ENCODE measurements around the gene ZIK1. TPM values are rescaled to one million over a fixed set of nuclear protein-coding genes. Genes with fewer than 3 reads are reported as not detected.
A peak's percentile ranks its signal among the peaks of the same experiment; 100 is the strongest.

Gene ZIK1
- total and polyA plus RNA-seq, 9 of the 15 experiments (the other 6 are each of a cell fraction or from before 2014, with no cell fraction given), result 0.03 to 0.42 (median 0.15) TPM; not detected in 1

GRCh38 chr19:57599761-57600383, 15.9 kb downstream of the ZIK1 start, which contains the start of gene ZNF530:
TSS of gene ZNF530 (plus strand) at chr19:57599885. CDS start at chr19:57604346, 4,461 bp downstream.
- intact Hi-C loops (cut with micrococcal nuclease) (no loop called here), in situ Hi-C loops (cut with MboI) (no loop called here)
- Histone ChIP-seq H3K27me3 (ENCODE audit: control insufficient read depth in 2 of 2, insufficient read depth in 2 of 2, low read length in 2 of 2) (no peaks in the 10 kb centered on the region), H4K20me1 (replicated peaks; ENCODE audit: control insufficient read depth, insufficient read depth, low read length) (no peaks in the 10 kb centered on the region), H3K9me3 (replicated peaks; ENCODE audit: control insufficient read depth, insufficient read depth, low read depth, low read length) (no peaks in the 10 kb centered on the region; the same call in none of the 2 replicates), H3K36me3 (ENCODE audit: control insufficient read depth, insufficient read depth, low read length) (peaks cover 4% of the 10 kb centered on the region; the same call in 2 of the 3 replicates), H3K4me3 (peak within 1 kb of the TSS; percentile 74), H2AFZ (ENCODE audit: low read depth, low read length) (peak within 1 kb of the TSS; percentile 88), H3K4me2 (ENCODE audit: insufficient read depth, low read length) (peak within 1 kb of the TSS; percentile 85), H3K9me1 (ENCODE audit: control insufficient read depth, insufficient read depth, low read length) (no peaks in the 10 kb centered on the region), H3K79me2 (ENCODE audit: control insufficient read depth, insufficient read depth, low read length) (peaks cover 3% of the 10 kb centered on the region; the same call in 2 of the 3 replicates), H3K27ac (ENCODE audit: extremely low read depth, low read depth, low read length) (no peak within 1 kb of the TSS; the same call in 2 of the 3 replicates), H3K4me1 (replicated peaks in 1 of 2; ENCODE audit: control insufficient read depth in 2 of 2, insufficient read depth in 2 of 2, low read length in 2 of 2) (peaks cover 0 to 10% of the 10 kb centered on the region in 2 experiments; a peak in 3 of 5 replicates), H3K9ac (ENCODE audit: insufficient read depth in 1 of 2, low read depth in 2 of 2, low read length in 2 of 2) (peak within 1 kb of the TSS; percentile 54 to 89; a peak in 3 of 4 replicates)
- 3% methylated on average over 35 of the region's 53 CpGs for WGBS (ENCODE audit: insufficient coverage, low coverage, missing lambda C conversion rate)
- CTCF ChIA-PET (ENCODE audit: low intra/inter-chr PET ratio), result no interaction called here
- BruUV-seq (replicated peaks), result no TSS peak
- POLR2A ChIA-PET, result interaction anchor here (0.6 kb wide), 1 partner anchor 96 kb away, joined by 3 read pairs; no protein-coding TSS in a partner anchor
- peak; percentile 89 to 94 (median 92) for DNase-seq (ENCODE audit: extremely low read depth in 1 of 4, low spot score in 3 of 4)
- FAIRE-seq, result peak; percentile 98
- peak; percentile 100 for ATAC-seq
- TF ChIP-seq ZNF79 (CRISPR knock-in tag; IDR thresholded peaks at IDR 0.05; ENCODE audit: low read depth) (no peak), DMBX1 (CRISPR knock-in tag; IDR thresholded peaks at IDR 0.05; ENCODE audit: borderline replicate concordance) (no peak), RBM34 (IDR thresholded peaks at IDR 0.05; ENCODE audit: borderline replicate concordance, insufficient read depth, low read length) (no peak), ZNF347 (CRISPR knock-in tag; IDR thresholded peaks at IDR 0.05; ENCODE audit: low read depth) (no peak), KDM4B (IDR thresholded peaks at IDR 0.05; ENCODE audit: borderline replicate concordance in 2 of 2, low read depth in 1 of 2) (peak in 1 of 2 experiments; percentile 44; a peak in 1 of 4 replicates), ELK1 (CRISPR knock-in tag; IDR thresholded peaks at IDR 0.05) (no peak), GTF2A2 (tag; IDR thresholded peaks at IDR 0.05) (no peak), CBX3 (IDR thresholded peaks at IDR 0.05; ENCODE audit: borderline replicate concordance in 1 of 2, low read length in 2 of 2) (no peak), BCL6 (CRISPR knock-in tag; IDR thresholded peaks at IDR 0.05) (no peak), RFX5 (IDR thresholded peaks at IDR 0.05; ENCODE audit: low read depth, low read length) (no peak), PHB (CRISPR knock-in tag; IDR thresholded peaks at IDR 0.05) (no peak), MTA2 (IDR thresholded peaks at IDR 0.05; ENCODE audit: low read depth) (no peak), HOXB6 (CRISPR knock-in tag; IDR thresholded peaks at IDR 0.05; ENCODE audit: borderline replicate concordance) (no peak), CBFB (CRISPR knock-in tag; IDR thresholded peaks at IDR 0.05) (no peak), POLR3G (IDR thresholded peaks at IDR 0.05; ENCODE audit: extremely low read depth, insufficient read length, insufficient replicate concordance) (no peak), ZNF785 (CRISPR knock-in tag; IDR thresholded peaks at IDR 0.05) (no peak)
- TF ChIP-seq, protein P1, sequence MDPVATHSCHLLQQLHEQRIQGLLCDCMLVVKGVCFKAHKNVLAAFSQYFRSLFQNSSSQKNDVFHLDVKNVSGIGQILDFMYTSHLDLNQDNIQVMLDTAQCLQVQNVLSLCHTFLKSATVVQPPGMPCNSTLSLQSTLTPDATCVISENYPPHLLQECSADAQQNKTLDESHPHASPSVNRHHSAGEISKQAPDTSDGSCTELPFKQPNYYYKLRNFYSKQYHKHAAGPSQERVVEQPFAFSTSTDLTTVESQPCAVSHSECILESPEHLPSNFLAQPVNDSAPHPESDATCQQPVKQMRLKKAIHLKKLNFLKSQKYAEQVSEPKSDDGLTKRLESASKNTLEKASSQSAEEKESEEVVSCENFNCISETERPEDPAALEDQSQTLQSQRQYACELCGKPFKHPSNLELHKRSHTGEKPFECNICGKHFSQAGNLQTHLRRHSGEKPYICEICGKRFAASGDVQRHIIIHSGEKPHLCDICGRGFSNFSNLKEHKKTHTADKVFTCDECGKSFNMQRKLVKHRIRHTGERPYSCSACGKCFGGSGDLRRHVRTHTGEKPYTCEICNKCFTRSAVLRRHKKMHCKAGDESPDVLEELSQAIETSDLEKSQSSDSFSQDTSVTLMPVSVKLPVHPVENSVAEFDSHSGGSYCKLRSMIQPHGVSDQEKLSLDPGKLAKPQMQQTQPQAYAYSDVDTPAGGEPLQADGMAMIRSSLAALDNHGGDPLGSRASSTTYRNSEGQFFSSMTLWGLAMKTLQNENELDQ (CRISPR knock-in tag; IDR thresholded peaks at IDR 0.05; ENCODE audit: borderline replicate concordance), result no peak
- TF ChIP-seq, protein P2, sequence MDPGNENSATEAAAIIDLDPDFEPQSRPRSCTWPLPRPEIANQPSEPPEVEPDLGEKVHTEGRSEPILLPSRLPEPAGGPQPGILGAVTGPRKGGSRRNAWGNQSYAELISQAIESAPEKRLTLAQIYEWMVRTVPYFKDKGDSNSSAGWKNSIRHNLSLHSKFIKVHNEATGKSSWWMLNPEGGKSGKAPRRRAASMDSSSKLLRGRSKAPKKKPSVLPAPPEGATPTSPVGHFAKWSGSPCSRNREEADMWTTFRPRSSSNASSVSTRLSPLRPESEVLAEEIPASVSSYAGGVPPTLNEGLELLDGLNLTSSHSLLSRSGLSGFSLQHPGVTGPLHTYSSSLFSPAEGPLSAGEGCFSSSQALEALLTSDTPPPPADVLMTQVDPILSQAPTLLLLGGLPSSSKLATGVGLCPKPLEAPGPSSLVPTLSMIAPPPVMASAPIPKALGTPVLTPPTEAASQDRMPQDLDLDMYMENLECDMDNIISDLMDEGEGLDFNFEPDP (CRISPR knock-in tag; IDR thresholded peaks at IDR 0.05), result no peak

All from K562 (cell line).